Mononuclear cell (primary cell): ENCODE data around the gene TFCP2L1. TPM values are rescaled to one million over a fixed set of nuclear protein-coding genes. Genes with fewer than 3 reads are reported as not detected.

Experiments used
- H3K27me3 ChIP-seq: 2 replicates; pipeline ENCODE4 v1.6.0; 2011; ENCODE audit warnings: low read length, control low read depth; ENCODE audit not compliant: insufficient read depth
- H3K4me1 ChIP-seq: 2 replicates; pipeline ENCODE4 v1.5.1; 2011; ENCODE audit warnings: mild to moderate bottlenecking, low read length, control low read depth; ENCODE audit not compliant: insufficient read depth
- H3K4me3 ChIP-seq: 2 replicates; pipeline ENCODE4 v1.5.1; 2011; ENCODE audit warnings: mild to moderate bottlenecking, low read length, moderate library complexity
- H3K9me3 ChIP-seq: 2 replicates; pipeline ENCODE4 v1.5.1; 2011; ENCODE audit warnings: low read depth, mild to moderate bottlenecking, control low read depth, low read length
- total RNA-seq: library from RNA; depleted of rRNA; stranded (reverse); fragments of >200 nt; gene quantifications from one replicate; pipeline ENCODE4 v1.2.3, GENCODE V29; 2012

The TFCP2L1 gene
- total RNA-seq, 1 donor: 0.10 TPM

DNA sequence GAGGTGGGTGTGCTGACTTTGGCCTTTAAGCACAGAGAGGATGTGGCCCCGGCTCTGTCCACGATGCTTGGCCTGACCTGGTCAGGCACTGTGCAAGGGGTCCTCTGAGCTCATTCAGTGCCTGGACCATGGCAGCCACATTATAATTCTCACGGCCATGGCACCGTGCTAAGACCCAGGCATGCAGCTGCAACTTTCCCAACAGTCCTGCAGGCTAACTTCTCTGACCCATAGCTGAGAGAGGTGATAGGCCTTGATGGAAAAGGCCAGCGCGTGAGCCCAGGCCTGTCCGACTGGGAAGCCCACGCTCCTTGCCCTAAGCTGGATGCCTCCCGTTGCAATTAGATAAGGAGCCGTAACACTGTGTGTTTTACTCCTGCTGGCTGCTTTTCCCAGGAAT, 99.9 kb downstream of the TFCP2L1 start:
- no peaks in the 10 kb centered on the region for H3K27me3 ChIP-seq
- no peaks in the 10 kb centered on the region for H3K9me3 ChIP-seq
- no peak overlapping the region for H3K4me3 ChIP-seq
- peaks cover 19% of the 10 kb centered on the region for H3K4me1 ChIP-seq

DNA sequence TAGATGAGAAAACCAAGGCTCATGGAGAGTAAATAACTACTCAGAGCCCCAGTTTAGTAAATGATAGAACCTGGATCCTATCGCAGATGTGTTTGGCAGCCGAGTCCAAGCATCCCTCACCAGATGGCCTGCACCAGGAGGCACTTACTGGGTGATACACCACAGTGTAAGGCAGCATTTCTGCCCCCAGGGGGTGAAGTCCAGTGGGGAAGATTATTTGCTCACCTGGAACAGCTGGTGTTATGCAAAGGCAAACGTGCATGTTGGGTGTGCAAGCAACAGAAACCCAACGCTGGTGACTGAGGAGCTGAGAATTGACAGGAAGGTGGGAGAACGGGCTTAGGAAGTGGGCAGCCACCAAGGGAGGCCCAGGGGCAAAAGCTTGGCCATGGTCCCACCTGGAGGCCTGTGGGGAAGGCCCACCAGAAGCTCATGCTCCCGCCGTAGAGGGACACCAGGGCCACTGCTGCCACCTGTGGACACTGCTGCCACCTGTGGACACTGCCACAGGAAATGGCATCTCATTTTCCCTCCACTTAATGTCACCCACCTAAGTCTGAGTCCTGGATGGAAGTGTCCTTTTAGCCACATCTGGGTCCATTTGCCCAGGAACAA, 100.6 kb downstream of the TFCP2L1 start:
- Histone ChIP-seq H3K27me3 (no peaks in the 10 kb centered on the region), H3K4me1 (peaks cover 12% of the 10 kb centered on the region), H3K4me3 (no peak overlapping the region), H3K9me3 (no peaks in the 10 kb centered on the region)

DNA sequence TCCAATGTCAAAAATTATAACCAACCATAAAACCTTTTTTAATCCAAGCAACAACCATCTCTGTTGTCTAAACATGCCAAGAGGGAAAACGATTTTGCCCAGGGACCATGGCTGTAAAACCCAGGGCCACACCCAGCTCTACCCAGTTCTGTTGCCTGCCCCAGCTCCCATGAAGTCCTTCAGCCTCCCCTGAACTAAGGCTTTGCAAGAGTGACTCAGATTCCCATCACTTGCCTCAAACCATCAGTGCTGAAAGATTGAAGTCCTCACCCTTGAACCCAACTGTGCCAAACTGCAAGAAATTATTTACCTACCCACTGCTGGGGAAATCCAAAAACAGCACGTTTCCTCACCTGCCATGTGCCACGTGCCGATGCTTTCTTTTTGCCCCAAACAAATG, 102.5 kb downstream of the TFCP2L1 start:
- H3K9me3 ChIP-seq: no peaks in the 10 kb centered on the region
- no peaks in the 10 kb centered on the region for H3K27me3 ChIP-seq
- no peak overlapping the region for H3K4me3 ChIP-seq
- no peaks in the 10 kb centered on the region for H3K4me1 ChIP-seq

DNA sequence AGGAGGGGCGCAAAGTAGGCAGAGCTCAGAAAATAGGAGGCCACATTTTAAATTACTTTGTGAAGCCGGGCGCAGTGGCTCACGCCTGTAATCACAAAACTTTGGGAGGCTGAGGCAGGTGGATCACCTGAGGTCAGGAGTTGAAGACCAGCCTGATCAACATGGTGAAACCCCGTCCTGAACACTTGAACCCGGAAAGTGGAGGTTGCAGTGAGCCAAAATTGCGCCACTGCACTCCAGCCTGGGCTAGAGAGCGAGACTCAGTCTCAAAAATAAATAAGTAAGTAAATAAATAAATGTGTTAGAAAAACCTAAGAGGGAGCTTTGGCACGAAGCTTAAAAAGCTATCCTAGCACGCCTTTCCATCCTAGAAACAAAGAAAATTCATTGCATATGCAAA, 105.5 kb downstream of the TFCP2L1 start:
- H3K9me3 ChIP-seq: no peaks in the 10 kb centered on the region

DNA sequence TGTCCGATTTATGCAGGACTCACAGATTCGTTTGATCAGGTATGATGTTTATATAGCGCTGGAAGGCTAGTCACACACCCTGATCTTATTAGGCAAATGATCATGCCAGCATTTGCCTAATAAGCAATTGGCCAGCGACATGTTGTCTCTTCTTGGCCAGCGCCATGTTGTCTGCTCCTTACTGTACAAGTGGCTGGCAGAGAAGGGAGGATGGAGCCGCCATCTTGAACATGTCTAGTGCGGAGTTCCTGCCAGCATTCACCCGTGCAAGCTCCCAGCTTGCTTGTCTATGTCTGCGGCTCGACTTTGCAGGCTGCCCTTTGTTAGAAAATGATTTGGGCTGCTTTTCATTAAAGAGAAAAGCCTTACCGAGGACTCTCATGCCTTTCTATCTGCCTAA, 106.3 kb downstream of the TFCP2L1 start:
- H3K4me1 ChIP-seq: no peaks in the 10 kb centered on the region
- no peaks in the 10 kb centered on the region for H3K27me3 ChIP-seq
- H3K4me3 ChIP-seq: no peak overlapping the region
- no peaks in the 10 kb centered on the region for H3K9me3 ChIP-seq

More for the DNA sequence above, 105.5 kb downstream of the TFCP2L1 start:
- Histone ChIP-seq H3K4me1 (no peaks in the 10 kb centered on the region), H3K4me3 (no peak overlapping the region), H3K27me3 (no peaks in the 10 kb centered on the region)

DNA sequence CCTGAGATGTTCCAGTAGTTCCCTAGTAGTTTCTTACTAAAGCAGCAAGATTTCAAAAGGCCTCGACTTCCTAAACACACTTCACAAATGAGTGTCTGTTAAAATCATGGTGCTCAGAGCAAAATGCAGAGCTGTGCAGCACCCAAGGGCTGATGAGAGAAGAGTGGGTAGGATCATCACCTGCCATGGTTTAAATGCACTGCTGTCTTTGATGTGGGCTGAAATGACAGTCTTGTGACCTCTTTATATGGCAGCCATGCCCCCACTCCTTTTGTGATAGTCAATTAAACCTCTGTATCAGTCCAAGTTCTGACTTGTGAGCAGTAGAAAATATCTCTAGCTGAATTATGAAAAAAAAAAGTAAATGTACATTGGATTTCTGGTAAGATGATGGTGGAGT, 107.1 kb downstream of the TFCP2L1 start:
- H3K4me1 ChIP-seq: no peaks in the 10 kb centered on the region
- H3K9me3 ChIP-seq: no peaks in the 10 kb centered on the region
- no peak overlapping the region for H3K4me3 ChIP-seq
- no peaks in the 10 kb centered on the region for H3K27me3 ChIP-seq

DNA sequence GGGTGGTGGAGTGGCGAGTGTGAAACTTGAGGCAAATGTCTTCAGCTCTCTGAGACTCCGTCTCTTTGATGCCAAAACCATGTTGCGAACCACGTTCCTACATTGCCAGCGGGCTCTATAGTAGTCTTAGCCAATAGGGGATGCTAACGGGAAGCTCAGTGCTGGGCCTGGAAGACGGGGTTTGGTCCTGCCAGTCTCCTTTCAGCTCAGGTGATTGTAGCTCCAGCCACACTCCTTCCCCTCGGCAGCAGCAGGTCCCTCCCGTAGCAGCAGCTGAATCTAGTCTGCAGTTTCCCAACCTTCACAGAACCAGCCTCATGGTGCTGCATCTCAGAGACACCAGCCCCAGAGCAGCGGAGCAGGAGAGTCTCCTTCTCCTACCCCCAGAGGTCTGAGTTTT, 109.7 kb downstream of the TFCP2L1 start:
- Histone ChIP-seq H3K27me3 (no peaks in the 10 kb centered on the region), H3K4me3 (no peak overlapping the region), H3K4me1 (no peaks in the 10 kb centered on the region), H3K9me3 (peaks cover 7% of the 10 kb centered on the region)

DNA sequence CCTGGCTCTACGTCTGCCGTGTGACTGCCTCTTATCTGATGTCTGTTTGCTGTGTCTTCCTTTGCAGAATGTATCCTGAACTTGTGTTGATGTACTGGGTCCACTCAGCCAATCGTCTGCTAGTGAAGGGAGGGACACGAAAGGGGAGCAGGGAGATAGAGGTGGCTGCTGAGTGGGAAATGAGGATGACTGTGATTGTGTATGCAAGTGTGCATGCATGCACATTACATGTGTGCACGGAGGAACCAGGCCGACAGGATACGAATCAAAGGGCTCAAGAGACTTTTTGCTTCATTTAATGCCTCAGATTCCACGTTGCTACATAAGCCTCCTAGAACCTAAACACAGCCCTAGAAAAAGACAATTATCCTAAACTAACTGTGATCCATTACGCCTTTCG, 111.2 kb downstream of the TFCP2L1 start:
- Histone ChIP-seq H3K4me3 (no peak overlapping the region), H3K4me1 (no peaks in the 10 kb centered on the region), H3K27me3 (no peaks in the 10 kb centered on the region), H3K9me3 (peaks cover 7% of the 10 kb centered on the region)

DNA sequence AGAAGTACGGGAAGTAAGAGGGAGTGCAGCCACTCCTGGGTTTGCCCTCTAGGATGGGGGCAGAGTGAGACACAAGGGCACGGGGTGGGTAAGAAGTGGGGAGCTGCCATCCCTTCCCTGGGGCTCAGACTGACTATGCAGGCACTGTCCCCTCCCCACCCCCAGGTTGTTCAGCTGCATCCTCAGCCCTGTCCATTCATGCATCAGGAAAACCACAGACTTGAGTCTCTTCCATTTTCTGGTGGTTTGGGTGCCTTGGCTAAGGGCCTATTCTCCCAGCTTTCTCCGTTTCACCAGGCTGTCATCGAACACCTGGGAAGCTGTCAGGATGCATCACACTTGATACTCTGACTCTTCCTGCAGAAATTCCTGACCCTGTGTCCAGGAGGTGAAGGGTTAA, 111.9 kb downstream of the TFCP2L1 start:
- Histone ChIP-seq H3K4me1 (no peaks in the 10 kb centered on the region), H3K9me3 (peaks cover 7% of the 10 kb centered on the region), H3K27me3 (no peaks in the 10 kb centered on the region), H3K4me3 (no peak overlapping the region)

DNA sequence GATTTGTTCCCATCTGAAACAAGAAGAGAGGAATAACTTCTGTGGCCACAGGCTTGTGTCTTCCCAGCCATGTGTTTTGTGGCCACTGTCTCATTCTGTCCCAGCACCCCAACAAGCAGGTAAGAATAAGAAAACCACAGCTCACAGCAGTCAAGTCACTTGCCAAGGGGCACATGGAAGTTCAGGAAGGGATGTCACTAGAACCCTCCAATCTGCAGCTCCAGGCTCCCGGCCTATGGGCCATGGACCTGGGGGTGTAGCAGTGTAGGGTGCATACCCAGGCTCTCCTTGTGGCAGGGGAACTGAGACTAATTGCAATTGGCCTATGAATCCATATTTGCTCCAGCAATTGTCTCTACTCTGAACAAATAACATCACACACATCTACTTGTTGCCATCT, 112.5 kb downstream of the TFCP2L1 start:
- Histone ChIP-seq H3K9me3 (peaks cover 7% of the 10 kb centered on the region), H3K4me3 (no peak overlapping the region), H3K4me1 (no peaks in the 10 kb centered on the region), H3K27me3 (no peaks in the 10 kb centered on the region)

DNA sequence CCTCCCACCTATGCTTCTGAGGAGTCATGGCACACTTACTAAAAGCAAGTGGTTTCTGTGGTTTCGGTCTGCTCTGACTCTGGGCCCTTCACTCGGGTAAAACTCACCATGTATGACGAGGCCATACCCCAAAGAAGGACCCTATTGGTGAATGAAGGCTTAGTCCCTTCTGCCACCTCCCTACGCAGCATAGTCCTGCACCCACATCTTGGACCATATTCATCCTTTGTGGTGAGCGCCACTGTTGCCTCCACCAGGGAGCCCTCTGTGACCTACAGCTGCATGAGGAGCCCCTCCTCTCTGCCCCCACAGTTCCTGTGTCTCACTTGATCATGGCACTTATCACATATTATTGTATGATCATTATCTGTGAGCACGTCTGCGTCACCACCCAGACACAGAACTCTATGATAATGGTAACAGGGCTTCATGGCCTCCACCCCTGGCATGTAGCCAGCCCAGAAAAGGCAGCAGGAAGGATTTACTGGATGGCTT, 113.3 kb downstream of the TFCP2L1 start:
- Histone ChIP-seq H3K9me3 (peaks cover 7% of the 10 kb centered on the region), H3K4me3 (no peak overlapping the region), H3K27me3 (no peaks in the 10 kb centered on the region), H3K4me1 (no peaks in the 10 kb centered on the region)

DNA sequence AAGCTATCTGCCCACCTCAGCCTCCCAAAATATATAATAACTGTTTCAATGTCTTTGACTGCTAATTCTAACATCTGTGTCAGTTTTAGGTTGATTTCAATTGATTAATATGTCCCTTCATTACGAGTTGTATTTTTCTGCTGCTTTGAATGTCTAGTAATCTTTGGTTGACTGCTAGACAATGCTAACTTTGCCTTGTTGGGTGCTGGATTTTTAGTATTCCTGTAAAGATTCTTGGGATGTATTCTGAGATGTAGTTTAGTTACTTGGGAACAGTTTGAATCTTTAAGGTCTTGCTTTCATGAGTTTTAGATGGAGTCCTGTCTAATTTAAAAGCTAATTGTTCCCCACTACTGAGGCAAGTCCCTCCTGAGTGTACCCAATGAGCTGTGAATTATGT, 114.4 kb downstream of the TFCP2L1 start:
- Histone ChIP-seq H3K27me3 (no peaks in the 10 kb centered on the region), H3K4me3 (no peak overlapping the region), H3K4me1 (no peaks in the 10 kb centered on the region), H3K9me3 (peaks cover 7% of the 10 kb centered on the region)

DNA sequence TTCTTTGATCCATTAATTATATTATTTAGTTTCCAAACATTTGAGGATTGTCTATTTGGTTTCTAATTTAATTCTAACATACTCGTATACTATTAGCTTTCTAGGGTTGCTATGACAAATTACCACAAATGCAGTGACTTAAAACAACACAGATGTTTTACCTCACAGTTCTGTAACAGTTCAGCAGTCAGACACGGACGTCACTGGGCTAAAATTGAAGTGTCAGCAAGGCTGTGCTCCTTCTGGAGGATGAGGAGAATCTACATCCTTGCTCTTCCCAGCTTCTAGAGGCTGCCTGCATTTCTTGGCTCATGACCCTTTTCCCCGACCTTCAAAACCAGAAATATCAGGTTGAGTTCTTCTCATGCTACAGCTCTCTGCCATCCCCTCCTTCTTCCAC, 117.6 kb downstream of the TFCP2L1 start:
- Histone ChIP-seq H3K9me3 (peaks cover 7% of the 10 kb centered on the region), H3K4me1 (no peaks in the 10 kb centered on the region), H3K27me3 (no peaks in the 10 kb centered on the region), H3K4me3 (no peak overlapping the region)

Other genes starting within 250 kb of the TFCP2L1 start
- gene RNU4ATAC, start 245.7 kb upstream of the TFCP2L1 start, total RNA-seq: not detected